Liver (tissue), 9 donors: ENCODE measurements around the gene NDUFS7. TPM values are rescaled to one million over a fixed set of nuclear protein-coding genes. Genes with fewer than 3 reads are reported as not detected.
A peak's percentile ranks its signal among the peaks of the same experiment; 100 is the strongest.

ENCODE experiments used
- DNase-seq: peaks from one replicate; pipeline ENCODE4 v3.0.0-alpha.2; 2017; ENCODE audit warnings: low spot score
- H3K27ac ChIP-seq, 2 donors: one replicate each; pipeline ENCODE4 v1.7.0; 2013; ENCODE audit warnings: inconsistent platforms in 2 of 2, low read length in 2 of 2, control low read depth in 1 of 2, low read depth in 1 of 2, mild to moderate bottlenecking in 1 of 2
- H3K27me3 ChIP-seq, 4 donors: one replicate each; pipeline versions ENCODE4 v1.6.1 to v1.7.0; 2013; ENCODE audit warnings: low read length in 3 of 4, inconsistent platforms in 1 of 4, mild to moderate bottlenecking in 1 of 4, moderate library complexity in 1 of 4; ENCODE audit not compliant: control insufficient read depth in 4 of 4, insufficient read depth in 4 of 4
- H3K36me3 ChIP-seq, 4 donors: one replicate each; pipeline versions ENCODE4 v1.6.1 to v1.7.0; 2013; ENCODE audit warnings: low read length in 3 of 4, mild to moderate bottlenecking in 3 of 4, low read depth in 1 of 4, moderate library complexity in 1 of 4; ENCODE audit not compliant: control insufficient read depth in 4 of 4, insufficient read depth in 3 of 4
- H3K4me1 ChIP-seq, 4 donors: one replicate each; pipeline versions ENCODE4 v1.6.1 to v1.7.0; 2013; ENCODE audit warnings: low read length in 3 of 4, mild to moderate bottlenecking in 3 of 4, moderate library complexity in 1 of 4; ENCODE audit not compliant: control insufficient read depth in 4 of 4, insufficient read depth in 4 of 4
- H3K4me3 ChIP-seq, 3 donors: one replicate each; pipeline versions ENCODE4 v1.6.1 to v1.7.0; 2013; ENCODE audit warnings: low read length in 3 of 3, control low read depth in 1 of 3, low read depth in 1 of 3, mild to moderate bottlenecking in 1 of 3
- H3K9ac ChIP-seq, 2 donors: one replicate each; pipeline ENCODE4 v1.7.0; 2013; ENCODE audit warnings: low read length in 2 of 2, mild to moderate bottlenecking in 2 of 2, moderate library complexity in 2 of 2, control low read depth in 1 of 2, low read depth in 1 of 2
- H3K9me3 ChIP-seq, 4 donors: one replicate each; pipeline versions ENCODE4 v1.6.1 to v1.7.0; 2013; ENCODE audit warnings: low read length in 3 of 4; ENCODE audit not compliant: control insufficient read depth in 4 of 4
- ATF3 ChIP-seq: IDR thresholded peaks from 2 replicates; pipeline ENCODE4 v1.6.1; 2016; ENCODE audit warnings: antibody characterized with exemption
- EGR1 ChIP-seq, 2 donors: IDR thresholded peaks; 2 replicates each; pipeline ENCODE4 v1.6.1; 2016 to 2018; ENCODE audit warnings: antibody characterized with exemption in 2 of 2, low read depth in 2 of 2
- FOXA1 ChIP-seq: IDR thresholded peaks from 2 replicates; pipeline ENCODE4 v1.6.1; 2016; ENCODE audit warnings: antibody characterized with exemption
- FOXA2 ChIP-seq: IDR thresholded peaks from 2 replicates; pipeline ENCODE4 v1.6.1; 2016; ENCODE audit warnings: antibody characterized with exemption
- HNF4A ChIP-seq, 2 donors: conservative IDR thresholded peaks; 2 replicates each; pipeline ENCODE4 v1.6.1; 2016; ENCODE audit warnings: antibody characterized with exemption in 2 of 2, mild to moderate bottlenecking in 2 of 2
- JUND ChIP-seq, 2 donors: IDR thresholded peaks; 2 replicates each; pipeline ENCODE4 v1.6.1; 2016; ENCODE audit warnings: antibody characterized with exemption in 2 of 2
- MAX ChIP-seq: IDR thresholded peaks from 2 replicates; pipeline ENCODE4 v1.6.1; 2016; ENCODE audit warnings: antibody characterized with exemption
- NR2F2 ChIP-seq: IDR thresholded peaks from 2 replicates; pipeline ENCODE4 v1.6.1; 2016; ENCODE audit warnings: antibody characterized with exemption
- REST ChIP-seq: IDR thresholded peaks from 2 replicates; pipeline ENCODE4 v1.6.1; 2016; ENCODE audit warnings: antibody characterized with exemption, mild to moderate bottlenecking
- RXRA ChIP-seq, 2 donors: IDR thresholded peaks; 2 replicates each; pipeline ENCODE4 v1.6.1; 2017 to 2018; ENCODE audit warnings: antibody characterized with exemption in 2 of 2, mild to moderate bottlenecking in 1 of 2
- YY1 ChIP-seq: IDR thresholded peaks from 2 replicates; pipeline ENCODE4 v1.6.1; 2016; ENCODE audit warnings: antibody characterized with exemption, mild to moderate bottlenecking
- ZBTB33 ChIP-seq: IDR thresholded peaks from 2 replicates; pipeline ENCODE4 v1.6.1; 2016; ENCODE audit warnings: antibody characterized with exemption
- WGBS: extraction: QIAGEN DNeasy Blood & Tissue Kit; methylation state at CpG from one replicate; pipeline ENCODE4 v1.1.7; 2013; 5-methylcytosine and 5-hydroxymethylcytosine counted together
- polyA plus RNA-seq, 2 donors: library from polyadenylated mRNA; stranded (reverse) in 1 of 2; unstranded in 1 of 2; fragments of 200-250 nt in 1 of 2; fragments of >200 nt in 1 of 2; fragmentation: Nextera tagmentation in 1 of 2; extraction: Ambion mirVana in 1 of 2; gene quantifications; one replicate each; pipeline versions ENCODE4 v1.2.1 to v1.2.3, GENCODE V29; 2013 to 2015
- total RNA-seq, 2 donors: library from RNA; depleted of rRNA; stranded (reverse); fragments of >200 nt; gene quantifications; one replicate each; pipeline ENCODE4 v1.2.3, GENCODE V29; 2014
- donor health status: healthy.
- donor health status: healthy.
- donor health status: healthy.
- donor health status: healthy.
- donor health status: healthy.

NDUFS7 gene
- total and polyA plus RNA-seq, 4 donors = 54.4 to 185 (median 128) TPM

GRCh38 chr19:1370579-1371361 lies 12.9 kb upstream of the NDUFS7 start:
- peaks cover 12 to 40% (median 17%) of the 10 kb centered on the region in 4 donors for H3K36me3 ChIP-seq
- no peak overlapping the region for H3K9ac ChIP-seq
- no peaks in the 10 kb centered on the region for H3K27me3 ChIP-seq
- no peak overlapping the region for H3K4me3 ChIP-seq
- TF ChIP-seq NR2F2 (peak; percentile 22), REST (no peak), RXRA (IDR thresholded peaks at IDR 0.05) (peak in 1 of 2 donors; percentile 40), HNF4A (conservative IDR thresholded peaks at IDR 0.05) (no peak)
- H3K4me1 ChIP-seq = peaks cover 8 to 25% (median 19%) of the 10 kb centered on the region in 4 donors
- H3K9me3 ChIP-seq = no peaks in the 10 kb centered on the region
- 90% methylated on average over 52 of the region's 52 CpGs for WGBS
- DNase-seq = no peak
- peak overlapping the region; percentile 20 to 36 for H3K27ac ChIP-seq

- Histone ChIP-seq H3K4me1 (peaks cover 8 to 25% (median 19%) of the 10 kb centered on the region in 4 donors), H3K4me3 (no peak overlapping the region)
- DNase-seq = no peak
Measured at GRCh38 chr19:1373042-1373533, 10.6 kb upstream of the NDUFS7 start.

More at GRCh38 chr19:1373042-1373533, 10.6 kb upstream of the NDUFS7 start:
- Histone ChIP-seq H3K36me3 (peaks cover 5 to 38% (median 13%) of the 10 kb centered on the region in 4 donors), H3K27ac (peak overlapping the region; percentile 78 to 96), H3K27me3 (no peaks in the 10 kb centered on the region), H3K9ac (peak overlapping the region in 1 of 2 donors; percentile 47), H3K9me3 (no peaks in the 10 kb centered on the region)
- 75% methylated on average over 20 of the region's 20 CpGs for WGBS
- TF ChIP-seq EGR1 (IDR thresholded peaks at IDR 0.05; ENCODE audit: low read depth in 2 of 2) (no peak), HNF4A (conservative IDR thresholded peaks at IDR 0.05) (no peak), ZBTB33 (no peak), JUND (IDR thresholded peaks at IDR 0.05) (no peak), FOXA1 (no peak), FOXA2 (no peak), YY1 (no peak), RXRA (IDR thresholded peaks at IDR 0.05) (no peak), ATF3 (no peak), MAX (no peak)
